Right lobe of liver (tissue), 6 donors: ENCODE measurements around the gene LRRC43. TPM values are rescaled to one million over a fixed set of nuclear protein-coding genes. Genes with fewer than 3 reads are reported as not detected.
A peak's percentile ranks its signal among the peaks of the same experiment; 100 is the strongest.

Experiments used
- ATAC-seq, 4 donors: fragments of 200-7000 bp; cut with Tn5 transposase; one replicate each; pipeline ENCODE4 v1.9.1; 2020; ENCODE audit warnings: mild to moderate bottlenecking in 4 of 4, moderate library complexity in 4 of 4
- DNase-seq, 3 donors: peaks; one replicate each; pipeline ENCODE4 v3.0.0-alpha.2; 2020
- H3K27ac ChIP-seq, 3 donors: fragments of 200-600 bp; one replicate each; pipeline ENCODE4 v1.8.0; 2022
- H3K27me3 ChIP-seq, 2 donors: fragments of 200-600 bp; one replicate each; pipeline ENCODE4 v1.8.0; 2022
- H3K36me3 ChIP-seq, 4 donors: fragments of 200-600 bp; sonication (generic) in 1 of 4; one replicate each; pipeline versions ENCODE4 v1.5.1 to v1.8.0; 2017 to 2022; ENCODE audit warnings: control low read depth in 1 of 4
- H3K4me1 ChIP-seq, 4 donors: fragments of 200-600 bp; sonication (generic) in 1 of 4; one replicate each; pipeline versions ENCODE4 v1.5.1 to v1.8.0; 2017 to 2022; ENCODE audit warnings: control low read depth in 1 of 4
- H3K4me3 ChIP-seq, 3 donors: fragments of 200-600 bp; one replicate each; pipeline ENCODE4 v1.8.0; 2022
- H3K9me3 ChIP-seq, 4 donors: fragments of 200-600 bp; sonication (generic) in 1 of 4; one replicate each; pipeline versions ENCODE4 v1.5.1 to v1.8.0; 2017 to 2022; ENCODE audit warnings: control low read depth in 1 of 4
- POLR2A ChIP-seq: fragments of 450-650 bp; IDR thresholded peaks from one replicate; pipeline ENCODE4 v1.6.1; 2017; ENCODE audit warnings: antibody characterized with exemption, mild to moderate bottlenecking
- whole genome bisulfite sequencing: methylation state at CpG from one replicate; pipeline ENCODE4 v1.1.6; 2018; ENCODE audit warnings: low coverage, low lambda C conversion rate; ENCODE audit not compliant: insufficient coverage; ENCODE audit errors: missing lambda C conversion rate; 5-methylcytosine and 5-hydroxymethylcytosine counted together
- intact Hi-C, 2 donors: fragments of 100-400 bp; cut with DNase I; formaldehyde crosslinking; loops; one replicate each; pipeline versions ENCODE4 v1.11.2 to v1.14.1; 2022
- total RNA-seq, 6 experiments: library from RNA; depleted of rRNA in 2 of 6; stranded (reverse); fragments of >200 nt in 2 of 6; fragmentation: NEBNext Ultra II Directional in 3 of 6; extraction: Animal tissue kit (Norgen Biotek cat#: 25700) in 3 of 6; gene quantifications; one replicate each; pipeline versions ENCODE4 v1.1.0 to v1.2.4, GENCODE V29; 2016 to 2023
- TF ChIP-seq, protein P1 (sequence below), 4 donors: fragments of 200-600 bp in 3 of 4; fragments of 450-650 bp in 1 of 4; IDR thresholded peaks; one replicate each; pipeline versions ENCODE4 v1.5.1 to v1.8.0; 2016 to 2022; ENCODE audit warnings: antibody characterized with exemption in 4 of 4, mild to moderate bottlenecking in 2 of 4
- donor health status: DM: no; HTN: yes; CAD: no.
- donor health status: DM: no; HTN: no; CAD: no.
- donor health status: DM: no; HTN: no; CAD: no.
- donor health status: DM: no; HTN: yes; CAD: no.
- donor health status: DM: no; HTN: yes; CAD: no.

The LRRC43 gene
- total RNA-seq, 6 experiments from 2014 or later: 0.26 to 0.37 (median 0.31) TPM; not detected in 3

DNA sequence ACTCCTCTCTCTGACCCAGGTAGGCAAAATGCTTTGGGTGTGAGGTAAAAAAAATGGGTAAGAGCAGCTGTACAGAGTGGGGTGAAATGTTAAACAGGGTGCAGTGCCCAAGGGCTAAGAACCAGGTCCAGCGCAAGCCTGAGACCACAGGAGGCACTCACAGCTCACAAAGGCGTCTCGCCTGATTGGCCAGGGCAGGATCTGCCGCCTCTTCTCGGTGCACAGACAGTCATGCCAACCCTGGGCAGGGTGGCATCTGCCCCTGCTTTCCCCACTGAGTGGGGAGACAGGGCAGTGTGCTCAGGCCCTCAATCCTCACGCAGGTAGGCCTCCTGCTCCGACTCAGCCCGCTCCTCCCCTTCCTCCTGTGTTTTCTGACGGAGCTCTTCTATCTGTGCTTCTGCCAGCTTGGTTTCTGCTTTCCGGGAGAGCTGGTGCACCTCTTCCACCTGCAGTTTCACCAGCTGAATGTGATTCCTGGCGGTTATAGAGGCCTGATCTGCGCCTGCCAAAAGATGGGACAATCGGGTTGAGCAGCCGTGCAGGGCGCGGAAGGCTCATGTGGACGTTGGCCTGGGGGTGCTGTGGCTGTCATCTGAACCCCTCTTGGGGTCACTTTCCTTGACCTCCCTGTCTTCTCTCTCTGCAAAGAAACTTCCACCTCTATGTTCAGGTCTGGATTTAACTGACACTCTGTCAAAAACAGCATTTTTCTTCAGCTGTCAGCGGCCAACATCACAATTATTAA, 25.3 kb downstream of the LRRC43 start:
- no peak overlapping the region for H3K4me3 ChIP-seq
- H3K36me3 ChIP-seq: peaks cover 0 to 61% (median 20%) of the 10 kb centered on the region in 4 donors
- H3K9me3 ChIP-seq: no peaks in the 10 kb centered on the region
- TF ChIP-seq, protein P1, sequence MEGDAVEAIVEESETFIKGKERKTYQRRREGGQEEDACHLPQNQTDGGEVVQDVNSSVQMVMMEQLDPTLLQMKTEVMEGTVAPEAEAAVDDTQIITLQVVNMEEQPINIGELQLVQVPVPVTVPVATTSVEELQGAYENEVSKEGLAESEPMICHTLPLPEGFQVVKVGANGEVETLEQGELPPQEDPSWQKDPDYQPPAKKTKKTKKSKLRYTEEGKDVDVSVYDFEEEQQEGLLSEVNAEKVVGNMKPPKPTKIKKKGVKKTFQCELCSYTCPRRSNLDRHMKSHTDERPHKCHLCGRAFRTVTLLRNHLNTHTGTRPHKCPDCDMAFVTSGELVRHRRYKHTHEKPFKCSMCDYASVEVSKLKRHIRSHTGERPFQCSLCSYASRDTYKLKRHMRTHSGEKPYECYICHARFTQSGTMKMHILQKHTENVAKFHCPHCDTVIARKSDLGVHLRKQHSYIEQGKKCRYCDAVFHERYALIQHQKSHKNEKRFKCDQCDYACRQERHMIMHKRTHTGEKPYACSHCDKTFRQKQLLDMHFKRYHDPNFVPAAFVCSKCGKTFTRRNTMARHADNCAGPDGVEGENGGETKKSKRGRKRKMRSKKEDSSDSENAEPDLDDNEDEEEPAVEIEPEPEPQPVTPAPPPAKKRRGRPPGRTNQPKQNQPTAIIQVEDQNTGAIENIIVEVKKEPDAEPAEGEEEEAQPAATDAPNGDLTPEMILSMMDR (IDR thresholded peaks at IDR 0.05): no peak
- TF ChIP-seq POLR2A: no peak
- DNase-seq (no peak), ATAC-seq (no peak)
- H3K27ac ChIP-seq: no peak overlapping the region
- 64% methylated on average over 3 of the region's 18 CpGs for WGBS
- peaks cover 0 to 2% of the 10 kb centered on the region in 2 donors for H3K27me3 ChIP-seq
- peaks cover 0 to 9% (median 0%) of the 10 kb centered on the region in 4 donors for H3K4me1 ChIP-seq
- intact Hi-C loops: no loop called here

DNA sequence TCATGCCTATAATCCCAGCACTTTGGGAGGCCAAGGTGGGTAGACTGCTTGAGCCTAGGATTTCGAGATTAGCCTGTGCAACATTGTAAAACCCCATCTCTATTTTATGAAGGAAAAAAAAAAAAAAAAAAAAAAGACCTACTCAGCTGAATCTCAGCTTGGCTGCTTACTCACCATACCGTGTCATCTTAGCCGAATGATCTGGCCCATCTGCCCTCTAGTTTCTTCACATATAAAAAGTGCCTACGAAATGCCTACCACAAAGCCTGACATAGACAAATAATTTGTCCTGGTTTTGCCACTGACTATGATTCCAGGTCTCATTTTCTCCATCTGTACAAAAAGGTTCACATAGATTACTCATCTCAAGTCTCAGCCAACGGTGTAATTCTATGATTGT, 32.8 kb downstream of the LRRC43 start:
- TF ChIP-seq, protein P1 (IDR thresholded peaks at IDR 0.05): no peak
- TF ChIP-seq POLR2A: no peak
- no peaks in the 10 kb centered on the region for H3K4me1 ChIP-seq
- DNase-seq: no peak
- WGBS: 86% methylated on average over 5 of the region's 5 CpGs
- intact Hi-C loops: no loop called here
- no peak overlapping the region for H3K27ac ChIP-seq
- H3K4me3 ChIP-seq: no peak overlapping the region
- H3K36me3 ChIP-seq: peaks cover 0 to 89% (median 38%) of the 10 kb centered on the region in 4 donors
- no peak for ATAC-seq
- H3K27me3 ChIP-seq: no peaks in the 10 kb centered on the region
- no peaks in the 10 kb centered on the region for H3K9me3 ChIP-seq

DNA sequence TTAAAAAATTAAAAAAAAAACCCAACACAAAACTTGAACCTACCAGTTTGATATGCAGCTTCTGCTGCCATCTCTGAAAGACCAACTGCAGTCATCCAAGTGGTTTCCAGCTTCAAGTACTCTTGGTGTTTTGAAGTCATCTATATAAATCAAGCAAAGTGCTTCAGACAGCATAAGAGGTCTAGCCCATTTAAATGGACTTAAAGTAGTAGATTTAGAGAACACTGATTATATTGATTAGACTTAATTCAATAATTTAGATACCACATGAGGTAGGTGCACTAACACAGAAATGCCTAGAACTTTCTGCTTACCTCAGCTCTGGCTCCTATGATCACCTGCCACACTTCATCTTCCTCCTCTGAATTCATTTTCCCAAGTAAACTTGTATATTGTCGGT, 33.5 kb downstream of the LRRC43 start:
- TF ChIP-seq, protein P1 (IDR thresholded peaks at IDR 0.05): no peak
- TF ChIP-seq POLR2A: no peak

DNA sequence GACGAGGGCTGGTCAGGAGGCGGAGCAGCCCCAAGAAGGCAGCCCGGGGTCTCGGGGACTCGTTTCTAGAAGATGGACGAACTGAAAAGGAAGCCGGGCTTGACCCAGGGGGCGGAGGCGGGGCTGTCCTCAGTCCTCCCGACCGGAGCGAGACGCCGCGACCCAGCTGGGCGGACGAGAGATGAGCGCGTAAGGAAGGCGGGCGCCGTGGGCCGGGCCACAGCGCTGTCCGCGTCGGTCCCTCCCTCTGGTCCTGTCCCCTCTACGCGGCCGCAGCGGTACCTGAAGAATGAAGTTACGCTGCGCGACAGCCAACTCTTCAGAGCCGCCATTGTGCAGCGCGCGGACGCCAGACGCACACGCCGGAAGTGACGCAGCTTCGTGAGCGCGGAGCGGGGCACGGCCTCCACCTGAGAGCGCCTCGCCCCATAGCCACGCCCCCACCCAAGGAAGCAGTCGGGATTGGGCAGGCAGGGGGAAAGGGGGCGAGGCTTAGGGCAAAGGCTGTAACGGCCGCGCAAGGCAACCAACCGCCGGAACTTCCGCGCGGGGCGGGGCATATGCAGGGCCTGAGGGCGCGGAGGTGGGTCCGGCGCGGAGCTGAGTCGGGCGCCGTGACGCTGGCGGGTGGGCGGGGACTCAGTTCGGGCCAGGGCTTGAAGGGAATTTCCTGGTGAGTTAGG, 42.9 kb downstream of the LRRC43 start, which contains the start of gene DIABLO:
DIABLO (minus strand) TSS at position 370 of the 683 bp plus-strand sequence; CDS start at position 332, 38 bp downstream.
- Histone ChIP-seq H3K27ac (peak within 1 kb of the TSS; percentile 67 to 90 (median 86)), H3K27me3 (no peaks in the 10 kb centered on the region), H3K4me1 (peaks cover 0 to 24% (median 9%) of the 10 kb centered on the region in 4 donors), H3K36me3 (peaks cover 0 to 33% (median 4%) of the 10 kb centered on the region in 4 donors), H3K9me3 (no peaks in the 10 kb centered on the region), H3K4me3 (peak within 1 kb of the TSS; percentile 76 to 100 (median 96))
- intact Hi-C loops: no loop called here
- TF ChIP-seq POLR2A: peak; percentile 94
- TF ChIP-seq, protein P1 (IDR thresholded peaks at IDR 0.05): no peak
- DNase-seq: peak; percentile 100
- peak; percentile 95 to 98 (median 97) for ATAC-seq
- WGBS: 0% methylated on average over 12 of the region's 74 CpGs

More for the DNA sequence above, 33.5 kb downstream of the LRRC43 start:
- Histone ChIP-seq H3K4me3 (no peak overlapping the region), H3K4me1 (no peaks in the 10 kb centered on the region), H3K36me3 (peaks cover 0 to 89% (median 38%) of the 10 kb centered on the region in 4 donors), H3K27ac (no peak overlapping the region), H3K9me3 (no peaks in the 10 kb centered on the region), H3K27me3 (no peaks in the 10 kb centered on the region)
- no peak for DNase-seq
- ATAC-seq: no peak
- 100% methylated on average over 1 of the region's 1 CpG for WGBS
- intact Hi-C loops: no loop called here
